Neural crest cell (in vitro differentiated cells): ENCODE results near the gene APBA2. TPM values are rescaled to one million over a fixed set of nuclear protein-coding genes. Genes with fewer than 3 reads are reported as not detected.

Source experiments
- DNase-seq: peaks from one replicate; pipeline ENCODE4 v3.0.0; 2021; ENCODE audit warnings: low read depth, mixed read lengths, low spot score
- H3K27ac Mint-ChIP-seq: one replicate; pipeline ENCODE4 v1.8.0; 2021; ENCODE audit warnings: mild to moderate bottlenecking, mixed read lengths; ENCODE audit not compliant: unreplicated experiment
- H3K27me3 Mint-ChIP-seq: 2 replicates; pipeline ENCODE4 v1.8.0; 2021; ENCODE audit warnings: low read depth, mild to moderate bottlenecking, mixed read lengths
- H3K36me3 Mint-ChIP-seq: 2 replicates; pipeline ENCODE4 v1.8.0; 2021; ENCODE audit warnings: low read depth, mild to moderate bottlenecking, mixed read lengths
- H3K4me1 Mint-ChIP-seq: 2 replicates; pipeline ENCODE4 v1.8.0; 2021; ENCODE audit warnings: mixed read lengths
- H3K4me3 Mint-ChIP-seq: one replicate; pipeline ENCODE4 v1.8.0; 2021; ENCODE audit warnings: mild to moderate bottlenecking, mixed read lengths
- H3K9me3 Mint-ChIP-seq: 2 replicates; pipeline ENCODE4 v1.8.0; 2021; ENCODE audit warnings: mixed read lengths
- CTCF ChIP-seq: fragments of 200-600 bp; sonication (generic); conservative IDR thresholded peaks from 2 replicates; pipeline ENCODE4 v1.5.0; 2021; ENCODE audit warnings: antibody characterized with exemption, mild to moderate bottlenecking
- total RNA-seq: library from RNA; stranded (reverse); gene quantifications from 2 replicates; pipeline ENCODE4 v1.2.1, GENCODE V29; 2021

APBA2 gene
- total RNA-seq, 1 donor from 2014 or later = 79.9 TPM

DNA sequence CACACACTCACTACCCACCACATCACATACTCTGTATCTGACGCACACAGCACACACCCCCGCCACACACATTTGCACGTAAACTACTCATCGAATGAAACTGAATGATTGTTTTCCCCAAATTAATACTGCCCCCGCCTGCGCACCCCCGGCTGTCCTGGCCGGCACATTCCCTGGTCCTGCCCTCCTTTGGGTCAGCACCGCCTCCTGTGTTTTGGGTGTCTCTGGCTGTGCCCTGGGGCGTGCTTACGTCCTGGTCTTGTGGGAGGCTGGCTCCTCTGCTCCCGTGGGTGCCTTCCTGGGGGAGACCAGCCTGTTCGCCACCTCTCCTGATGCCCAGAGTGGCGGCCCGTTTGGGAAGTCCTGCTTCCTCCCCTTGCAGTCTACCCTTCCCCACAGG lies 30.2 kb downstream of the APBA2 start:
- no peaks in the 10 kb centered on the region for H3K27me3 Mint-ChIP-seq

DNA sequence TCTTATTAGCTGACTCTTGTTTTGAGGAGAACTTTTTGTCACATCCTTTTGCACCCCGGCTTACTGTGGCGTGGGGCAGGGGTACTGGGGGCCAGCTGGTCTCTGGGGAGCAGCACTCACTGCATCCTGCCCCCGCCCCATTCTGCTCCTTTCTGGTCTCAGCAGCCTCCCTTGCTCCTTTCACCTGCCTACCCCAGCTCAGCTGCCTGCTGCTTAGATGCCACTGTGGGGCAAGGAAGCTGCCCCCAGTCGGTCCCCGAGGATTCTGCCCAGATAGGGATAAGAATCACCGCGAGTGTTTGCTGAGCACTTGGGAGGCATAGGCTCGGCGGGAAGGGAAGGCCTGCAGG lies 32.0 kb downstream of the APBA2 start:
- peaks cover 8% of the 10 kb centered on the region for H3K4me1 Mint-ChIP-seq
- peak overlapping the region; percentile 12 for H3K27ac Mint-ChIP-seq

More for the DNA sequence above, 30.2 kb downstream of the APBA2 start:
- Mint-ChIP-seq H3K4me3 (no peak overlapping the region), H3K27ac (no peak overlapping the region), H3K36me3 (no peaks in the 10 kb centered on the region), H3K9me3 (no peaks in the 10 kb centered on the region), H3K4me1 (peaks cover 21% of the 10 kb centered on the region)
- TF ChIP-seq CTCF = no peak
- DNase-seq = no peak

GRCh38 chr15:28918141-28918983 lies 32.6 kb downstream of the APBA2 start:
- H3K4me3 Mint-ChIP-seq = no peak overlapping the region
- H3K4me1 Mint-ChIP-seq = peaks cover 11% of the 10 kb centered on the region
- TF ChIP-seq CTCF = peak; percentile 53
- no peak overlapping the region for H3K27ac Mint-ChIP-seq
- DNase-seq = peak; percentile 43
- H3K9me3 Mint-ChIP-seq = no peaks in the 10 kb centered on the region
- no peaks in the 10 kb centered on the region for H3K27me3 Mint-ChIP-seq
- H3K36me3 Mint-ChIP-seq = peaks cover 8% of the 10 kb centered on the region

More for the DNA sequence above, 32.0 kb downstream of the APBA2 start:
- no peak for TF ChIP-seq CTCF
- Mint-ChIP-seq H3K36me3 (peaks cover 2% of the 10 kb centered on the region), H3K4me3 (no peak overlapping the region), H3K9me3 (no peaks in the 10 kb centered on the region), H3K27me3 (no peaks in the 10 kb centered on the region)
- no peak for DNase-seq

DNA sequence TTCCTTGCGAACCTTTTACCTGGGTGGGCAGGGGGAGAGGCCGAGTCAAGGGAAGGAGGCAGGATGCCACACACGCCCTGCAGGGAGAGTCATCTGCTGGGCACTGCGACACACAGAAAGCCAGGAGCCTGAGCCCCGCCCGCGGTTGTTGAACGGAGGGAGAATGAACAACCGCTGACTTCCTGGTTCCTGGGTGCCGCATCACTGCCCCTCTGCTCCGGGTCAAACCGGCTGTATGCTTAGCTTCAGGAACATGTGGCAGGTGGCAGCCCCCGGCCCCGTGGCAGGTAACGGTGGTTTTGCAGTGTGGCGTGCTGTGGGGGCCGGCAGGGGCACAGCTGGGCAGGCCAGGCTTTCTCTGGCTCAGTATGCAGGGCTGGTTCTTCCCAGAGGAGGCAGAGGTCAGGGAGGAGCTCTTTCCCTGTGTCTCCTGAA lies 33.4 kb downstream of the APBA2 start:
- H3K27ac Mint-ChIP-seq = no peak overlapping the region
- peaks cover 14% of the 10 kb centered on the region for H3K4me1 Mint-ChIP-seq
- no peak for DNase-seq
- peaks cover 11% of the 10 kb centered on the region for H3K36me3 Mint-ChIP-seq
- no peaks in the 10 kb centered on the region for H3K9me3 Mint-ChIP-seq
- H3K27me3 Mint-ChIP-seq = no peaks in the 10 kb centered on the region
- TF ChIP-seq CTCF = no peak
- H3K4me3 Mint-ChIP-seq = no peak overlapping the region

DNA sequence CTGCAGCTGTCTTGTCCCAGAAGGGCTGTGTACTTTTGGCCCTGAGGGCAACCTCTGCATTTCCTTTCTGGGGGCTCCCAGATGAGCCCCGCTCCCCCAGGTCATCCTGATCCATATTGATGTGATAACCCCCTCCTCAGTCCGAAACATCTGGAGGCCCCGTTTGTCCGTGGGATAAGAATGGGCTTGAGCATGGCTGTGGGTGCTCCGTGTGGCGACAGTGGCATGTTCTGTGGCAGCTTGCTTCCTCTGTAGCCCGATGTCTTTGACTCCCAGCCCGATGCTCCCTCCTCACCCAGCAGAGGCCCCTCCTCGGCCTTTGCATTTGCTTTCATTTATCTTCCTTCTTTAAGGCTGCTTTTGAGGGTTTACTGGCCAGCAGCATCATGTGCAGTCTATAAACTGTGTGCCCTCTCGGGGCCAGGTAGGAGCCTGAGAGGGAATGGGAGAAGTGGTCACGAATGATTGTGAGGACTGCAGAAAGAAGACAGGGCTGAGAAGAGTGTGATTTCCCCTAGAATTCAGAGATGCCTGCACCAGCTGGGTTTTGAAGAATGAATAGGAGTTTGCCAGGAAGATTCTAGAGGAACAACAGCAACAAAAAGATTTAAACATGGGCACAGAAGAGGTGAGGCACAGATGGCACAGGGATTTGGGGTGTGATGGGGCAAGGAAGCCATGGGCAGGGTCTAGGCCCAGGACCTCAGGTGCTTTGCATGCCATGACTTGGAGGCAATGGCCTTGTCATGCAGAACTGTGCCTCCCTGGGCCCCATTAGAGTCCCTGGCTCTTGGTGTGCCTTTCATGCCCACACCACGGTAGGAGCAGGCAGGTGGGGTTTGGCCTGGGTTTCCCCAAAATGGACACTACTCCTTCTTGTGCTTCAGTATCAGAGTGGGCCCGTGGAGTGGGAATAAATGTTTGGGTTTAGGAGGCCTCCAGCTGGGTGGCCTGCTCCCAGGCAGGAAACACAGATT lies 34.2 kb downstream of the APBA2 start:
- no peaks in the 10 kb centered on the region for H3K27me3 Mint-ChIP-seq
- no peaks in the 10 kb centered on the region for H3K9me3 Mint-ChIP-seq
- peaks cover 17% of the 10 kb centered on the region for H3K36me3 Mint-ChIP-seq
- no peak overlapping the region for H3K4me3 Mint-ChIP-seq
- H3K27ac Mint-ChIP-seq = no peak overlapping the region
- H3K4me1 Mint-ChIP-seq = peaks cover 18% of the 10 kb centered on the region
- no peak for TF ChIP-seq CTCF
- no peak for DNase-seq
